Measurements from ENCODE around the gene NYAP1. TPM values are rescaled to one million over a fixed set of nuclear protein-coding genes. Genes with fewer than 3 reads are reported as not detected.

Gene NYAP1
- total RNA-seq, 1 experiment from 2014 or later: 1.3 TPM

GRCh38 chr7:100464791-100465190, 18.9 kb upstream of the NYAP1 start:
- POLR2A ChIA-PET (ENCODE audit: low non-redundant PET): no interaction called here
- BruUV-seq (replicated peaks): no TSS peak

GRCh38 chr7:100465299-100465698, 18.4 kb upstream of the NYAP1 start:
- ChIA-PET POLR2A (ENCODE audit: low non-redundant PET) (no interaction called here), CTCF (interaction anchor here (0.6 to 1.4 kb wide), 9 partner anchors 10 to 472 kb away, joined by 3 to 24 read pairs (median 5); partner anchors contain the start of genes FBXO24 and LRCH4)
- intact Hi-C loops (cut with micrococcal nuclease; ENCODE audit: unreplicated experiment): no loop called here
- TF ChIP-seq EZH2 (IDR thresholded peaks at IDR 0.05; ENCODE audit: borderline replicate concordance, low read depth, low read length, poor library complexity, severe bottlenecking): no peak
- TF ChIP-seq CTCF (conservative IDR thresholded peaks at IDR 0.05; ENCODE audit: low read depth, low read length): no peak
- BruUV-seq (replicated peaks): no TSS peak
- Histone ChIP-seq H3K27me3 (replicated peaks; ENCODE audit: insufficient read depth, low read depth, low read length, poor library complexity) (no peaks in the 10 kb centered on the region), H3K36me3 (ENCODE audit: insufficient read depth, low read length, poor library complexity, severe bottlenecking) (peaks cover 6% of the 10 kb centered on the region), H3K9me3 (ENCODE audit: low read depth, low read length, poor library complexity, severe bottlenecking) (no peaks in the 10 kb centered on the region), H3K4me1 (ENCODE audit: insufficient read depth, low read length, poor library complexity, severe bottlenecking) (peaks cover 11% of the 10 kb centered on the region), H3K4me3 (ENCODE audit: low read depth, low read length, poor library complexity, severe bottlenecking) (no peak overlapping the region), H3K27ac (ENCODE audit: low read depth, low read length, poor library complexity, severe bottlenecking) (no peak overlapping the region)
- no peak for DNase-seq (ENCODE audit: low spot score)

More at GRCh38 chr7:100464791-100465190, 18.9 kb upstream of the NYAP1 start:
- Histone ChIP-seq H3K27me3 (replicated peaks; ENCODE audit: insufficient read depth, low read depth, low read length, poor library complexity) (no peaks in the 10 kb centered on the region), H3K27ac (ENCODE audit: low read depth, low read length, poor library complexity, severe bottlenecking) (no peak overlapping the region), H3K9me3 (ENCODE audit: low read depth, low read length, poor library complexity, severe bottlenecking) (no peaks in the 10 kb centered on the region), H3K4me3 (ENCODE audit: low read depth, low read length, poor library complexity, severe bottlenecking) (no peak overlapping the region), H3K36me3 (ENCODE audit: insufficient read depth, low read length, poor library complexity, severe bottlenecking) (peaks cover 6% of the 10 kb centered on the region), H3K4me1 (ENCODE audit: insufficient read depth, low read length, poor library complexity, severe bottlenecking) (peaks cover 11% of the 10 kb centered on the region)
- intact Hi-C loops (cut with micrococcal nuclease; ENCODE audit: unreplicated experiment): no loop called here
- no peak for DNase-seq (ENCODE audit: low spot score)
- TF ChIP-seq CTCF (conservative IDR thresholded peaks at IDR 0.05; ENCODE audit: low read depth, low read length): no peak
- CTCF ChIA-PET: interaction anchor here (0.6 kb wide), 1 partner anchor 472 kb away, joined by 8 read pairs; no protein-coding TSS in a partner anchor

GRCh38 chr7:100465702-100466311, 17.9 kb upstream of the NYAP1 start:
- TF ChIP-seq CTCF (conservative IDR thresholded peaks at IDR 0.05; ENCODE audit: low read depth, low read length) (peak; percentile 79), EZH2 (IDR thresholded peaks at IDR 0.05; ENCODE audit: borderline replicate concordance, low read depth, low read length, poor library complexity, severe bottlenecking) (no peak)

More at GRCh38 chr7:100465702-100466311, 17.9 kb upstream of the NYAP1 start:
- intact Hi-C loops (cut with micrococcal nuclease; ENCODE audit: unreplicated experiment): loop anchor here (1.0 kb wide), 1 partner anchor 259 kb away; no protein-coding TSS in a partner anchor
- peak overlapping the region; percentile 59 for H3K27ac ChIP-seq (ENCODE audit: low read depth, low read length, poor library complexity, severe bottlenecking)
- no peak overlapping the region for H3K4me3 ChIP-seq (ENCODE audit: low read depth, low read length, poor library complexity, severe bottlenecking)
- H3K9me3 ChIP-seq (ENCODE audit: low read depth, low read length, poor library complexity, severe bottlenecking): no peaks in the 10 kb centered on the region
- DNase-seq (ENCODE audit: low spot score): peak; percentile 82
- no peaks in the 10 kb centered on the region for H3K27me3 ChIP-seq (replicated peaks; ENCODE audit: insufficient read depth, low read depth, low read length, poor library complexity)
- peaks cover 6% of the 10 kb centered on the region for H3K36me3 ChIP-seq (ENCODE audit: insufficient read depth, low read length, poor library complexity, severe bottlenecking)
- peaks cover 11% of the 10 kb centered on the region for H3K4me1 ChIP-seq (ENCODE audit: insufficient read depth, low read length, poor library complexity, severe bottlenecking)
- ChIA-PET CTCF (interaction anchor here (0.5 to 1.4 kb wide), 11 partner anchors 9 to 614 kb away, joined by 3 to 24 read pairs (median 3); partner anchors contain the start of genes FBXO24, LRCH4 and PCOLCE), POLR2A (ENCODE audit: low non-redundant PET) (interaction anchor here (0.5 kb wide), 1 partner anchor 240 kb away, joined by 4 read pairs; the partner anchor contains the start of gene POP7)
- no TSS peak for BruUV-seq (replicated peaks)

Measured in A673 (cell line).